ENCODE results near the gene CPT1C.

The CPT1C gene

DNA sequence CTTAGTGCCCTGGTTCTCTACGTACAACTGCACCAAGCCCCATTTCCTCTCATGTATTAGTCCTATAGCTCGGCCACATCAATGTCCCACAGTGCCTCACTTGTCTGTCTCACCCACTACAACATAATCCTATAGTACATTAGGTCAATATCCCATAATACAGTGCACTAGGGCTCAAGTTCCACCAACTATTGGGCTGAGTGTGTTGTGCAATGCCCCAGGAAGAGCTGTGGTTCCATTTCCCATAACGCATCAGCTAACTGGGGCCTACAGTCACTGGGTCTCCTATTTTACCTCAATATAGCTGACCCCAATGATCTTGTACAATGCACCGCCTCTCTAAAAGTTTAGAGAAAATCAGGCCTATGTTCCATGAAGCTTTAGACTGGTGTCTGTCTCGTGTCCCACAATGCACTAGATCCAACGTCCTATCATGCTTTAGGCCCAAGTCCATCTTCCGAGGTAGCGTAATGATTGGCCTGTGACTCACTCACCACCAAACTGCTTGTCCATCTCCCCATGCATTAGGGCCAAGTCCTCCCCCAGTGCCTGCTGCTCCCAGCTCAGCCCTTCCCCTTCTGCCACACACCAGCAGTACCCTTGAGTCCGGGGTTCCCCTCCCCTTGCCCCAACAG lies 50.4 kb downstream of the CPT1C start:
- Histone ChIP-seq H3K27me3 (ENCODE audit: control insufficient read depth in 1 of 2, insufficient read depth in 2 of 2, low read length in 2 of 2) (peaks cover under 1 to 3% of the 10 kb centered on the region in 2 donors), H3K27ac (ENCODE audit: low read length) (no peak overlapping the region), H3K4me1 (ENCODE audit: control insufficient read depth, insufficient read depth, low read length) (peaks cover 1% of the 10 kb centered on the region), H3K9ac (ENCODE audit: low read length in 2 of 2) (no peak overlapping the region), H3K4me3 (ENCODE audit: low read length in 2 of 2) (no peak overlapping the region), H3K36me3 (ENCODE audit: control insufficient read depth in 2 of 2, insufficient read depth in 2 of 2, low read length in 2 of 2) (no peaks in the 10 kb centered on the region), H3K9me3 (ENCODE audit: control insufficient read depth in 2 of 2, low read length in 2 of 2) (no peaks in the 10 kb centered on the region)

DNA sequence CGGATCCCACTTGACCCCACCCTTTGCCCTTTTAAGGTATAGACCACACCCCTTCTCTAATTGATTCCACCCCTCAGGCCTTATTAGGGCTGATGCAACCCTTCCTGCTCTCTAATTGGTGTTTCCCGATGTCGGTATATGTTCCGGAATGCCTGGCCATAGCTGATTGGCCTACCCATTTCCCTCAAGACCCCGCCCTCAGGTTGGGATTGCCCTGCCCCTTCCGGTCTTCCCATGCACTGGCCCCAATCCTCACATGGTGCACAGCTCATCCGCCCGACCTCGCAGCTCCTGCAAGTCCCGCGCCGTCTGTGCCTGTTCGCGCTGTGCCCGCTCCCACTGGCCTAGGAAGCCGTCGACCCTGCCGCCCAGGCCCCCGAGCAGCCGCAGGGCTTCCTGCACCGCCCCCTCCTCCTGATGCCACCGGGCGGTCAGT lies 54.0 kb downstream of the CPT1C start:
- no peak overlapping the region for H3K4me3 ChIP-seq (ENCODE audit: low read length in 2 of 2)
- H3K27ac ChIP-seq (ENCODE audit: low read length): no peak overlapping the region
- no peaks in the 10 kb centered on the region for H3K9me3 ChIP-seq (ENCODE audit: control insufficient read depth in 2 of 2, low read length in 2 of 2)
- peaks cover 5% of the 10 kb centered on the region for H3K4me1 ChIP-seq (ENCODE audit: control insufficient read depth, insufficient read depth, low read length)
- H3K9ac ChIP-seq (ENCODE audit: low read length in 2 of 2): no peak overlapping the region
- peaks cover 3% of the 10 kb centered on the region in 2 donors for H3K27me3 ChIP-seq (ENCODE audit: control insufficient read depth in 1 of 2, insufficient read depth in 2 of 2, low read length in 2 of 2)
- H3K36me3 ChIP-seq (ENCODE audit: control insufficient read depth in 2 of 2, insufficient read depth in 2 of 2, low read length in 2 of 2): no peaks in the 10 kb centered on the region

GRCh38 chr19:49746206-49746958 lies 55.5 kb downstream of the CPT1C start:
- Histone ChIP-seq H3K9ac (ENCODE audit: low read length in 2 of 2) (no peak overlapping the region), H3K4me3 (ENCODE audit: low read length in 2 of 2) (peak overlapping the region in 1 of 2 donors; percentile 8), H3K9me3 (ENCODE audit: control insufficient read depth in 2 of 2, low read length in 2 of 2) (no peaks in the 10 kb centered on the region), H3K36me3 (ENCODE audit: control insufficient read depth in 2 of 2, insufficient read depth in 2 of 2, low read length in 2 of 2) (no peaks in the 10 kb centered on the region), H3K27ac (ENCODE audit: low read length) (no peak overlapping the region), H3K4me1 (ENCODE audit: control insufficient read depth, insufficient read depth, low read length) (peaks cover 5% of the 10 kb centered on the region), H3K27me3 (ENCODE audit: control insufficient read depth in 1 of 2, insufficient read depth in 2 of 2, low read length in 2 of 2) (peaks cover 3 to 4% of the 10 kb centered on the region in 2 donors)

- no peaks in the 10 kb centered on the region for H3K36me3 ChIP-seq (ENCODE audit: control insufficient read depth in 2 of 2, insufficient read depth in 2 of 2, low read length in 2 of 2)
- no peak overlapping the region for H3K4me3 ChIP-seq (ENCODE audit: low read length in 2 of 2)
- H3K9me3 ChIP-seq (ENCODE audit: control insufficient read depth in 2 of 2, low read length in 2 of 2): no peaks in the 10 kb centered on the region
- H3K9ac ChIP-seq (ENCODE audit: low read length in 2 of 2): no peak overlapping the region
- peaks cover 5% of the 10 kb centered on the region for H3K4me1 ChIP-seq (ENCODE audit: control insufficient read depth, insufficient read depth, low read length)
- H3K27me3 ChIP-seq (ENCODE audit: control insufficient read depth in 1 of 2, insufficient read depth in 2 of 2, low read length in 2 of 2): peaks cover 3 to 5% of the 10 kb centered on the region in 2 donors
- no peak overlapping the region for H3K27ac ChIP-seq (ENCODE audit: low read length)
These were observed 58.3 kb downstream of the CPT1C start for GRCh38 chr19:49749055-49749716.

DNA sequence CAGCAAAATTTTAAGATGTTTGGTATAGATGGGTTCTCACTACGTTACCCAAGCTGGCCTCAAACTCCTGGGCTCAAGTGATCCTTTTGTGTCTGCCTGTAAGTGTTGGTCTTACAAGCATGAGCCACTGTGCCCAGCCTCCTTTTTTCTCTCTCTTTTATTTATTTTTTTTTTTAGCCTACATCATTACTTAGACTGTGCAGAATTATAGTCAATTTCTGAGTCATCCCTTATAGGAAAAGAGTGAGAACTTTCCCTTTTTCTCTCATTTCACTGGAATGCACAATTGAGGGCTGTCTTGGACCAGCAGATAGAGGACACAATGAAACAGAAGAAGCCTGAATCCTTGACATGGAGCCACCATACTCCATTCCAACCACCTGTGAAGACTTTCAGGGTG lies 58.9 kb downstream of the CPT1C start:
- Histone ChIP-seq H3K36me3 (ENCODE audit: control insufficient read depth in 2 of 2, insufficient read depth in 2 of 2, low read length in 2 of 2) (no peaks in the 10 kb centered on the region), H3K9ac (ENCODE audit: low read length in 2 of 2) (no peak overlapping the region), H3K27ac (ENCODE audit: low read length) (no peak overlapping the region), H3K9me3 (ENCODE audit: control insufficient read depth in 2 of 2, low read length in 2 of 2) (no peaks in the 10 kb centered on the region), H3K4me3 (ENCODE audit: low read length in 2 of 2) (no peak overlapping the region), H3K27me3 (ENCODE audit: control insufficient read depth in 1 of 2, insufficient read depth in 2 of 2, low read length in 2 of 2) (peaks cover 3 to 5% of the 10 kb centered on the region in 2 donors), H3K4me1 (ENCODE audit: control insufficient read depth, insufficient read depth, low read length) (peaks cover 5% of the 10 kb centered on the region)

DNA sequence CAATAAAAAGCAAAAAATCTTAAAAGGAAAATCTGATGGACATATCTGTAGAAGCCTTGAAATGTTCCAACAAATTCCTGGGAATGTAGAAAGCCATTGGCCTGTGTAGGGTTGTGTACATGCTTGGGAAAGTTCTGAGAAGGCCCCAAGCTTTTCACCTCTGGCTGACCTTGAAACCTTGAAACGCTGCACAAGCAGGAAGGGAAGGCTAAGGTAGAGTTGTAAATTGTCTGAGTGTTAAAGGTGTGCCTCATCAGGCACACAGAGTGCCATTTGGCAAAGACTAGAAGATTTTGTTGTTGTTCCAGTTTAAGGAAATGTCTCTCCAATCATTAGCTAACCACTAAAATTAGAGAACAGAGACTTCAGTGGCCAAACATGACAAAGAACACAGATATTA lies 61.8 kb downstream of the CPT1C start:
- Histone ChIP-seq H3K27me3 (ENCODE audit: control insufficient read depth in 1 of 2, insufficient read depth in 2 of 2, low read length in 2 of 2) (peaks cover 0 to 2% of the 10 kb centered on the region in 2 donors), H3K4me3 (ENCODE audit: low read length in 2 of 2) (no peak overlapping the region), H3K27ac (ENCODE audit: low read length) (no peak overlapping the region), H3K9me3 (ENCODE audit: control insufficient read depth in 2 of 2, low read length in 2 of 2) (peaks cover 2 to 8% of the 10 kb centered on the region in 2 donors), H3K36me3 (ENCODE audit: control insufficient read depth in 2 of 2, insufficient read depth in 2 of 2, low read length in 2 of 2) (no peaks in the 10 kb centered on the region), H3K9ac (ENCODE audit: low read length in 2 of 2) (no peak overlapping the region), H3K4me1 (ENCODE audit: control insufficient read depth, insufficient read depth, low read length) (no peaks in the 10 kb centered on the region)

- H3K4me1 ChIP-seq (ENCODE audit: control insufficient read depth, insufficient read depth, low read length): no peaks in the 10 kb centered on the region
- H3K27me3 ChIP-seq (ENCODE audit: control insufficient read depth in 1 of 2, insufficient read depth in 2 of 2, low read length in 2 of 2): peaks cover 0 to 2% of the 10 kb centered on the region in 2 donors
- no peak overlapping the region for H3K4me3 ChIP-seq (ENCODE audit: low read length in 2 of 2)
- peaks cover 2 to 8% of the 10 kb centered on the region in 2 donors for H3K9me3 ChIP-seq (ENCODE audit: control insufficient read depth in 2 of 2, low read length in 2 of 2)
- H3K9ac ChIP-seq (ENCODE audit: low read length in 2 of 2): no peak overlapping the region
- H3K36me3 ChIP-seq (ENCODE audit: control insufficient read depth in 2 of 2, insufficient read depth in 2 of 2, low read length in 2 of 2): no peaks in the 10 kb centered on the region
- H3K27ac ChIP-seq (ENCODE audit: low read length): no peak overlapping the region
These were observed 65.0 kb downstream of the CPT1C start for GRCh38 chr19:49755956-49756355.

- H3K27ac ChIP-seq (ENCODE audit: low read length): no peak overlapping the region
- H3K27me3 ChIP-seq (ENCODE audit: control insufficient read depth in 1 of 2, insufficient read depth in 2 of 2, low read length in 2 of 2): no peaks in the 10 kb centered on the region
- H3K9ac ChIP-seq (ENCODE audit: low read length in 2 of 2): no peak overlapping the region
- no peaks in the 10 kb centered on the region for H3K4me1 ChIP-seq (ENCODE audit: control insufficient read depth, insufficient read depth, low read length)
- peaks cover 2 to 8% of the 10 kb centered on the region in 2 donors for H3K9me3 ChIP-seq (ENCODE audit: control insufficient read depth in 2 of 2, low read length in 2 of 2)
- no peaks in the 10 kb centered on the region for H3K36me3 ChIP-seq (ENCODE audit: control insufficient read depth in 2 of 2, insufficient read depth in 2 of 2, low read length in 2 of 2)
- H3K4me3 ChIP-seq (ENCODE audit: low read length in 2 of 2): no peak overlapping the region
These were observed 67.4 kb downstream of the CPT1C start for GRCh38 chr19:49758292-49758691.

GRCh38 chr19:49761249-49761624 lies 70.3 kb downstream of the CPT1C start:
- no peak overlapping the region for H3K27ac ChIP-seq (ENCODE audit: low read length)
- no peaks in the 10 kb centered on the region for H3K36me3 ChIP-seq (ENCODE audit: control insufficient read depth in 2 of 2, insufficient read depth in 2 of 2, low read length in 2 of 2)
- H3K9ac ChIP-seq (ENCODE audit: low read length in 2 of 2): peak overlapping the region in 1 of 2 donors; percentile 13
- no peaks in the 10 kb centered on the region for H3K27me3 ChIP-seq (ENCODE audit: control insufficient read depth in 1 of 2, insufficient read depth in 2 of 2, low read length in 2 of 2)
- peaks cover 0 to under 1% of the 10 kb centered on the region in 2 donors for H3K9me3 ChIP-seq (ENCODE audit: control insufficient read depth in 2 of 2, low read length in 2 of 2)
- H3K4me1 ChIP-seq (ENCODE audit: control insufficient read depth, insufficient read depth, low read length): peaks cover 8% of the 10 kb centered on the region
- H3K4me3 ChIP-seq (ENCODE audit: low read length in 2 of 2): no peak overlapping the region

- Histone ChIP-seq H3K4me3 (ENCODE audit: low read length in 2 of 2) (no peak overlapping the region), H3K9me3 (ENCODE audit: control insufficient read depth in 2 of 2, low read length in 2 of 2) (no peaks in the 10 kb centered on the region), H3K36me3 (ENCODE audit: control insufficient read depth in 2 of 2, insufficient read depth in 2 of 2, low read length in 2 of 2) (no peaks in the 10 kb centered on the region), H3K9ac (ENCODE audit: low read length in 2 of 2) (peak overlapping the region in 1 of 2 donors; percentile 13), H3K4me1 (ENCODE audit: control insufficient read depth, insufficient read depth, low read length) (peaks cover 8% of the 10 kb centered on the region), H3K27me3 (ENCODE audit: control insufficient read depth in 1 of 2, insufficient read depth in 2 of 2, low read length in 2 of 2) (no peaks in the 10 kb centered on the region), H3K27ac (ENCODE audit: low read length) (no peak overlapping the region)
These were observed 70.9 kb downstream of the CPT1C start for GRCh38 chr19:49761625-49762311.
